ENCODE measurements around the gene ZBTB47.

The ZBTB47 gene

DNA sequence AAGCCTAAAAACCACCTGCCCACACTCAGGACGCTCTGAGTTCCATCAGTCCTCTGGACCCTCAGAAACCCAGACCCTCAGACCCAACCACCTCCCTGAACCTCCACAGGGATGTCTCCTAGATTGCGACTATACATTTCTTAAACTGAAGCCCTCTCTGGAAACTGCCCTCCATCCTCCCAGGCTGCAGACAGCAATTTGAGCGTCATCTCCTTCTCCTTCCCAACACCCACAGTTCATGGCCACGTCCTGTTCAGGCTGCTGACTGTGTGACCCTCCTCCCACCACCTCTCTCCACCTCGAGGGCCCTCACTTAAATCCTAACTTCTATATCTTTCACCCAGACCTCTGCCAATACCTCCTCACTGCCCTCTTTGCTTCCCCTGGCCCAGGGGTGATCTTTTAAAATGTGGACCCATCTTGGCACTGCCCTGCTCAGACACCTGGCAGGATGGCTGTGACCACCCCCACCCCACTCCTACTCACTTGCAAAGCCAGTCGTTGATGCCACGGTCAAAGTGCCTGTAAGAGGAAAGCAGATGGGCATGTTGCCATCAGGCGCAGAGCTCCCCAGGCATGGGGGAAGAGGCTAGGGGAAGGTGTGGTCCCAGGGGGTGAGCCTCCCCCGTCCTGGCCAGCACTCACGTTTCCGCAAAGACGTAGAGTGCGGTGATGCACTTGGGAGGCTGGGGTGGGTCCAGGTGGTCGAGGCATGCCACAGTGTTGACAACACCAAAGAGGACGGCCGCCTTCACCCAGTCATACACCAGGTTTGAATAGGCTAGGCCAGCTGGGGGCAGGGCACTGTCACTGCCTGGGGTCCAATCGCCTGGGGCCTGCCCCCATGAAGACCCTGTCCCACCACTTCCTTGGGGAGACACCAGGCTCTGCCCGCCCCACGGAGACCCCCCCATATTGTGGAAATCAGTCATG lies 43.1 kb downstream of the ZBTB47 start:
- Histone ChIP-seq H3K9me3 (ENCODE audit: severe bottlenecking) (no peaks in the 10 kb centered on the region), H3K4me3 (ENCODE audit: severe bottlenecking) (no peak overlapping the region), H3K36me3 (ENCODE audit: low read depth) (no peaks in the 10 kb centered on the region), H3K4me1 (ENCODE audit: insufficient read depth, poor library complexity, severe bottlenecking) (no peaks in the 10 kb centered on the region), H3K27ac (ENCODE audit: poor library complexity, severe bottlenecking) (no peak overlapping the region), H3K27me3 (ENCODE audit: insufficient read depth, poor library complexity, severe bottlenecking) (no peaks in the 10 kb centered on the region)
- no peak for TF ChIP-seq CTCF (IDR thresholded peaks at IDR 0.05; ENCODE audit: poor library complexity, severe bottlenecking)
- DNase-seq (ENCODE audit: low spot score) (no peak), ATAC-seq (ENCODE audit: low read depth) (no peak)

- H3K4me1 ChIP-seq (ENCODE audit: insufficient read depth, poor library complexity, severe bottlenecking), result no peaks in the 10 kb centered on the region
- no peaks in the 10 kb centered on the region for H3K9me3 ChIP-seq (ENCODE audit: severe bottlenecking)
- TF ChIP-seq CTCF (IDR thresholded peaks at IDR 0.05; ENCODE audit: poor library complexity, severe bottlenecking), result no peak
- no peaks in the 10 kb centered on the region for H3K36me3 ChIP-seq (ENCODE audit: low read depth)
- H3K27me3 ChIP-seq (ENCODE audit: insufficient read depth, poor library complexity, severe bottlenecking), result no peaks in the 10 kb centered on the region
- ATAC-seq (ENCODE audit: low read depth), result no peak
- no peak for DNase-seq (ENCODE audit: low spot score)
- no peak overlapping the region for H3K4me3 ChIP-seq (ENCODE audit: severe bottlenecking)
- H3K27ac ChIP-seq (ENCODE audit: poor library complexity, severe bottlenecking), result no peak overlapping the region
Measured at GRCh38 chr3:42697289-42698051, 44.0 kb downstream of the ZBTB47 start.

GRCh38 chr3:42698216-42698910 lies 44.9 kb downstream of the ZBTB47 start:
- Histone ChIP-seq H3K9me3 (ENCODE audit: severe bottlenecking) (no peaks in the 10 kb centered on the region), H3K4me3 (ENCODE audit: severe bottlenecking) (no peak overlapping the region), H3K27me3 (ENCODE audit: insufficient read depth, poor library complexity, severe bottlenecking) (no peaks in the 10 kb centered on the region), H3K4me1 (ENCODE audit: insufficient read depth, poor library complexity, severe bottlenecking) (no peaks in the 10 kb centered on the region), H3K27ac (ENCODE audit: poor library complexity, severe bottlenecking) (no peak overlapping the region), H3K36me3 (ENCODE audit: low read depth) (no peaks in the 10 kb centered on the region)
- DNase-seq (ENCODE audit: low spot score), result no peak
- ATAC-seq (ENCODE audit: low read depth), result no peak
- no peak for TF ChIP-seq CTCF (IDR thresholded peaks at IDR 0.05; ENCODE audit: poor library complexity, severe bottlenecking)

DNA sequence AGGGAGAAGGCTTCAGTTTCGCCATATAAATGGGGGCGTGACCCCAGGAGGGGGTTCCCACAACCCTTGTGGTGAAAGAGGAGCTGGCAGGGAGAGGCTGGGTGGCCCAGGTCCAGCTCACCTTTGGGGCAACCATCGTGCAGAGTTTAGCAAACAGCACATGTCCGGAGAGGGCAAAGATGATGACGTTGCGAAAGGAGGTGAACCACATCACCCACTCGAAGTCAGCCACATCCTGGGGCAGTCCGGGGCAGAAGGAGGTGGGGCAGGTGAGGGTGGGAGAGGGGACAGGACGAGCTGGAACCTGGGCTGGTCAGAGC lies 45.4 kb downstream of the ZBTB47 start:
- H3K36me3 ChIP-seq (ENCODE audit: low read depth), result no peaks in the 10 kb centered on the region
- H3K4me1 ChIP-seq (ENCODE audit: insufficient read depth, poor library complexity, severe bottlenecking), result no peaks in the 10 kb centered on the region
- DNase-seq (ENCODE audit: low spot score), result no peak
- no peak overlapping the region for H3K4me3 ChIP-seq (ENCODE audit: severe bottlenecking)
- H3K9me3 ChIP-seq (ENCODE audit: severe bottlenecking), result no peaks in the 10 kb centered on the region
- no peak for ATAC-seq (ENCODE audit: low read depth)
- no peak for TF ChIP-seq CTCF (IDR thresholded peaks at IDR 0.05; ENCODE audit: poor library complexity, severe bottlenecking)
- H3K27me3 ChIP-seq (ENCODE audit: insufficient read depth, poor library complexity, severe bottlenecking), result no peaks in the 10 kb centered on the region
- no peak overlapping the region for H3K27ac ChIP-seq (ENCODE audit: poor library complexity, severe bottlenecking)
